ENCODE data around the gene MAGEB3. TPM values are rescaled to one million over a fixed set of nuclear protein-coding genes. Genes with fewer than 3 reads are reported as not detected.

Gene MAGEB3
- total RNA-seq, 1 experiment from 2014 or later = not detected

- no peak overlapping the region for H3K14ac ChIP-seq (ENCODE audit: insufficient read depth, low read length)
- no peak overlapping the region for H2BK20ac ChIP-seq (ENCODE audit: low read depth, low read length, poor library complexity, severe bottlenecking)
- no peaks in the 10 kb centered on the region for H3K79me2 ChIP-seq (ENCODE audit: insufficient read depth, low read length)
- H4K5ac ChIP-seq (ENCODE audit: insufficient read length, low read depth, low read length) = no peak overlapping the region
- no peak overlapping the region for H2AK5ac ChIP-seq (ENCODE audit: insufficient read length, low read length)
- no peak overlapping the region for H3K4me2 ChIP-seq (ENCODE audit: insufficient read depth, insufficient read length, low read length)
- H3T11ph ChIP-seq (ENCODE audit: low read length) = no peak overlapping the region
- H2BK15ac ChIP-seq (ENCODE audit: low read depth, low read length) = no peak overlapping the region
- no peak overlapping the region for H4K91ac ChIP-seq (ENCODE audit: insufficient read length, low read depth, low read length)
- no peak for TF ChIP-seq CTCF (conservative IDR thresholded peaks at IDR 0.05)
- no peaks in the 10 kb centered on the region for H3K23me2 ChIP-seq (ENCODE audit: insufficient read length, low read depth, low read length, poor library complexity, severe bottlenecking)
- no peaks in the 10 kb centered on the region for H3K9me3 ChIP-seq (ENCODE audit: control insufficient read depth, low read depth, low read length)
- Mint-ChIP-seq H3K4me1 (peaks cover 3% of the 10 kb centered on the region in 2 experiments; a peak in 2 of 4 replicates), H3K27ac (no peak overlapping the region), H3K27me3 (ENCODE audit: low read depth) (no peaks in the 10 kb centered on the region), H3K9me3 (peaks cover 6 to 51% of the 10 kb centered on the region in 2 experiments; a peak in 4 of 5 replicates), H3K4me3 (no peak overlapping the region), H3K36me3 (ENCODE audit: insufficient read depth in 1 of 3, low read depth in 3 of 3) (no peaks in the 10 kb centered on the region; a peak in 2 of 7 replicates)
- H4K8ac ChIP-seq (replicated peaks; ENCODE audit: insufficient read length, low read depth, low read length) = no peak overlapping the region
- no peak overlapping the region for H3K27ac ChIP-seq (ENCODE audit: insufficient read length, low read depth, low read length)
- WGBS (ENCODE audit: extremely low coverage, insufficient read length, low lambda C conversion rate) = no CpG with 5 or more reads among the region's 3 CpGs
- no peaks in the 10 kb centered on the region for H3K27me3 ChIP-seq (ENCODE audit: insufficient read depth, low read length)
- no peaks in the 10 kb centered on the region for H3K79me1 ChIP-seq (ENCODE audit: insufficient read depth, low read depth, low read length, poor library complexity, severe bottlenecking)
- H3K4me1 ChIP-seq (ENCODE audit: insufficient read depth, low read length) = no peaks in the 10 kb centered on the region
- H3K4ac ChIP-seq (ENCODE audit: low read depth, low read length) = no peak overlapping the region
- H3K23ac ChIP-seq (ENCODE audit: insufficient read length, low read depth, low read length) = no peak overlapping the region
- no peaks in the 10 kb centered on the region for H4K20me1 ChIP-seq (ENCODE audit: control insufficient read depth, insufficient read depth, insufficient read length)
- no peak overlapping the region for H3K56ac ChIP-seq (ENCODE audit: insufficient read length, low read depth, low read length)
- DNase-seq = no peak
- no peak overlapping the region for H3K18ac ChIP-seq (ENCODE audit: insufficient read length, low read depth, low read length)
- no peak overlapping the region for H2BK120ac ChIP-seq (ENCODE audit: low read depth, low read length, poor library complexity, severe bottlenecking)
- H2AFZ ChIP-seq (ENCODE audit: low read length) = no peak overlapping the region
- no peak overlapping the region for H2BK5ac ChIP-seq (ENCODE audit: insufficient read length, low read length)
- H3K9ac ChIP-seq (ENCODE audit: extremely low read depth, insufficient read length, low read length) = no peak overlapping the region
- H2BK12ac ChIP-seq (ENCODE audit: insufficient read length, low read depth, low read length) = no peak overlapping the region
Observed at GRCh38 chrX:30270639-30271038, 40.2 kb downstream of the MAGEB3 start.
